GM19099 (cell line): ENCODE data around the gene CDK4.

ENCODE experiments used
- POLR2A ChIP-seq: IDR thresholded peaks from 3 replicates; pipeline ENCODE4 v1.6.1; 2011; ENCODE audit warnings: low read depth; ENCODE audit not compliant: insufficient read length; ENCODE audit errors: extremely low read depth

The CDK4 gene

DNA sequence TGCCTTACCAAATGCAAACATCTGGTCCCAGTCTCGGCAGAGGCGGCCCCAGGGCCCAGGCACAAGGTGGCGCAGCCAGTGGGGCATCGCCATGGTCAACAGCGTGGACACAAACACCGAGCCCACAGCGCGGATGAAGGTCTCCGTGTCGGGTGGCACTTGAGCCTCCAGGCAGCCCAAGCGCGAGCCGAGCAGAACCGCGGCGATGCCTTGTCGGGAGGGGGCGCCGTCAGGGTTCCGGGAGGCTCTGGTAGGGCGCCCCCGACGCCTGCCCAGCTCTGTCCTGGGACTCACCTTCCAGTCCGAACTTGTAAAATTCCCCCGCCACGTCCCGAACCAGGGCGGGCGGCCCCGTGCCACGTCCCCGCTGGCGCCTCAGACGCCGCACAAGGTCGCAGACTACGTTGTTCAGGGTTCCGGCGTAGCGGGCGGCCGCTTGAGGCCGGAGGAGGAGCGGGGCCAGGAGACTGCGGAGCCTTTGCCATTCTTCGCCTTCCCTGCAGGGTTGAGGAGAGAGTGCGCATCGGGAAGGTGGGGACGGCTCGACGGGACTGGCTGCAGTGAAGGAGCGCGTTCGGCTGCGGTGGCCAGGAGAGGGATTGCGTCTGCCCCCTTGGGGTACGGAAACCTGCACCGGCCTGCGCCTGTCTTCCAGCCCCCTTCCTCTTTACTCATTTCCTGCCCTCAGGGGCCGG, 13.0 kb upstream of the CDK4 start:
- TF ChIP-seq POLR2A, result no peak

DNA sequence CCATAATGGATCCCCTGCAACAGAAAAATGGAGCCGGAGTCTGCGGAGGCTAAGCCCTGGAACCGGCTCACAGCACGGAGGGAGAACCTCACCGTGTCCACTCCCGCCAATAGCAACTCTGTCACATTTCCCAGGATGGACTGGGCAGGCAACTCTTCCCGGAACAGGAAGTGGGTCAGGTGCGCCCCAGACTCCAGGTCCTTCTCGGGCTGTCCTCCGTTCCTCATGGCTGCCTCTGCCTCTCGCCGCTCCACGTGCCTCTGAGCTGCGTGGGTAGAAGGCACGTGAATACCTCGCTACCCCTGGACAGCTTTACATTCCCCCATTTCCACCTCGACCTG, 12.5 kb upstream of the CDK4 start:
- no peak for TF ChIP-seq POLR2A

DNA sequence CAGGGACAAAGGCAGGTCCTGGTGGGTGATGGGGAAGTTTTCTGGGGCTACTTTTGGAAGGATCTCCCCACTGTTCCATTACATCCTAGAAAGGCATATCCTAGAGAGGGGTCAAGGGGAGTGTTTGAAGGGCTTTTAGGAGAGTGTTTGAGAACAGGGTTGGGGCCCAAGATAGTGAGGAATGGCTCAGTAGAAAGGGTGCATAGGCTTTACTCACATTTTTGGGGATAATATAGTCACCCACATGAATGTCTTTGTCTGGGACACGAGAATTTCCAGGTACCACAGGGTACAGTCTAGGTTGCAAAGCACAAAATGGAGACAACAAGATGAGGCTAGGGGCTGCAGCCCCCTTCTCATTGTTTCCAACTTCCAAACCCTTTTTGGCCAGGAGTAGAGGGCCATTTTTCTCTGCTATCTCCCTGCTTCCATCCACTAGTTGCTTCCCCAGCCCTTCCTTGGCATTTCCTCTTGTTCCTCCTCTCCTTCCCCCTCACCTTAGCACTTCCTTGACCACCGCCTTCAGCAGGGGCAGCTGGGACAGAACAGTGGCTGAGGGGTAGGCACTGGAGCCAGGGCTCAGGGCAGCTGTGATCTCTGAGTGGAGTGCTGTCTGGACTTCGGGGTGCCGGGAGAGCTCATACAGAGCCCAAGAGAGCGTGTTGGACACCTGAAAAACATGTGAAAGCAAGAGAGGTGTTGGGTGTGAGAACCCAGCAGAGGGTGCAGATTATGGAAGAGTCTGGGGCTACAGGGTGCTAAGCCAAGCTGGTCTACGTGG, 12.0 kb upstream of the CDK4 start:
- TF ChIP-seq POLR2A, result no peak

DNA sequence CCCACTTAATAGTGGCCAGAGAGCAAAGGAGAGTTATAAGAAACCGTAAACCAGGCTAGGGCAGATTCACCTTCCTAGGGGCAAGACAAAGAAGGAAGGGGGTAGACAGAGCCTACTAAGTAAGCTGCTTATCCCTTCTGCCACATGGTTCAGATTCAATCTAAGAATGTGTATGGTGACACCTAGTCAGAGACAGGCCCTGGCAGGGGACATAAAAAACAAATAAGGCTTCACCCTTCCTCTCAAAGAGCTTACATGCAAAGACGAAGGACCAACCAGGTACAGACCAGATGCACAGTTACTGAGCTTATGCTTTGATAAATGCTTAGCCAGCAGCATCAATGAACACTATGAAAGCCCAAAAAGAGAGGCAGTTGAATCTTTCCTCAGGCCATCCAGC, 10.4 kb upstream of the CDK4 start:
- TF ChIP-seq POLR2A, result no peak

DNA sequence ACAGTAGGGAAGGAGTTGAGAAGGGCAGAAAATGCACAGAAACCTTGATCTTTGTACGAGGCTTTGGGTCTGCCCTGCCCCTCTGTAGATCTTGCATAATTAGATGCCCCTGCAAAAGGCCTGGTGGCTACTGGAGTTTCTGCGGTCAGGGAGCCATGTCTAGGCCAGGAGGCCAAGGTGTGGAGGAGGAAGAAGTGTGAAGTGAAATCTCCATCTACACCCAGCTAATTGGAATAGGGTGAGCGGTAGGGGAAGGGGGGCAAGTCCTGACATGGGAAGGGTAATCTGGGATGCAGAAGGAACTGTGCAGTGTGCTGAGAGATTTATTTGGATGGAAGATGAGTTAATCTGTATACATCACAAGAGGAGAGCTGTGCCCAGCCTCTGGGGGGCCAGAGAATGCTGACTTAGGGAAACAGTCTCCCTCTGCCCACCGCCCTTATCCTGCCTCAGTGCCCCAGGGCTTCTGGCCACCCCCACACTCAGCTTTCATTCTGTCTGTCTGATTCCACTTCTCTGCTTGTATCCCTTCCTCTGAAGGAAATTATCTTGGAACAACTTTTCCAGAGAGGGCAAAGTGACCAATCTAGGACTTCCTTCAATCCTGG, 9.4 kb upstream of the CDK4 start:
- TF ChIP-seq POLR2A, result no peak

DNA sequence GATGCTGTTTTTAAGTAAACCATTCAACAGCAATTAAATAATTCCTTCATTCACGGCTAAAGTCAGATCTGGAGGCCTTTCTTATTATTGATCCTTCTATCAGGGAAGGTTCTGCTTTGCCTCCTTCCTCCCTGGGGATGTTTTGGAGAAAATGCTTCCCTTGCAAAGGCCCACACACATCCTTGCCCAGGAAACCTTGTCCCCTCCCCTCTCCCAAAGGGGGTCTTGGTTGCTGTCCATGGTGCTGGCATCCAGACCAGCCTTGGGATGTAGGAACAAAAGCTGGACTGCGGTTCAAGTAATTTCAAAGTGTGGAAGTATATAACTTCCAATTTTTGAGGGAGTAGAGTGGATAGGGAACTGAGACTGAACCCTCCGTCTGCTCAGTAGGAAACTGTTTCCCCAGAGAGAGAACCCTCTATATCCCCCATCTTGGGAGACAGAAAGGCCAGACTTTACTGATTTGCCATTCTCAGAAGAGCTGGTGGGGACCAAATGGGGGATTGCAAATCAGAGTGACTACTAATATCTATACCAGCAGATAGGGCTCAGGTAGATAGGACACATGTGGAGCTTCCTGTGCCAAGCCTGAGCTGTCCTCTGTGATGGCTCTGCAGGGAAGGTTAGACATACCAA, 8.4 kb upstream of the CDK4 start:
- TF ChIP-seq POLR2A, result no peak

DNA sequence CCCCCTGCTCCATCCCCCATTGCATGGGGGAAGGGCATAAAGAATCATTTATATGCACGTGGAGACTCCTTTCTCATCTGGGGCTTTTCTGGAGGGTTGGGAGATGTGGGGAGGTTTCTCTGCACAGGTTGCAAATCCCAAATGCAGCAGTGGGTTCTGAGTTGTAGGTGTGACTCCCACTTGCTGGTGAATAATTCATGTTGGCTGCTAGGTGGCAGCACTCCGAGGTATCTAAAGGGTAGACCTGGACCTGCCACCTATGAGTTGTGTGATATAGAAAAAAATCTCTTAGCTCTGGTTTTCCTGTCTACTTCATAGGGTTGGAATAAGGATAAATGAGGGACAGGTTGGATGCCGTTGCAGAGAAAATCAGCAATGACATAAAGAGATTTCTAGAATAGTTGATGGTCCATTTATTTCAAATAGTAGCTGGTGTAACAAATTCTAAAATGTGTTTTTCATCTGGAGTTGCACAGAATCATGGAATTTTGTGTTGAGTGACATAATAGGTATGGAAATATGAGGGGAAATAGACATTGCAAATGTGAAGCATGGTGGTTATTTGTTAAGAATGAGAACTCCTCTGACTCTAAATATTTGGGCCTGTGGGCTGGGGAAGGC, 7.4 kb upstream of the CDK4 start:
- TF ChIP-seq POLR2A, result no peak

DNA sequence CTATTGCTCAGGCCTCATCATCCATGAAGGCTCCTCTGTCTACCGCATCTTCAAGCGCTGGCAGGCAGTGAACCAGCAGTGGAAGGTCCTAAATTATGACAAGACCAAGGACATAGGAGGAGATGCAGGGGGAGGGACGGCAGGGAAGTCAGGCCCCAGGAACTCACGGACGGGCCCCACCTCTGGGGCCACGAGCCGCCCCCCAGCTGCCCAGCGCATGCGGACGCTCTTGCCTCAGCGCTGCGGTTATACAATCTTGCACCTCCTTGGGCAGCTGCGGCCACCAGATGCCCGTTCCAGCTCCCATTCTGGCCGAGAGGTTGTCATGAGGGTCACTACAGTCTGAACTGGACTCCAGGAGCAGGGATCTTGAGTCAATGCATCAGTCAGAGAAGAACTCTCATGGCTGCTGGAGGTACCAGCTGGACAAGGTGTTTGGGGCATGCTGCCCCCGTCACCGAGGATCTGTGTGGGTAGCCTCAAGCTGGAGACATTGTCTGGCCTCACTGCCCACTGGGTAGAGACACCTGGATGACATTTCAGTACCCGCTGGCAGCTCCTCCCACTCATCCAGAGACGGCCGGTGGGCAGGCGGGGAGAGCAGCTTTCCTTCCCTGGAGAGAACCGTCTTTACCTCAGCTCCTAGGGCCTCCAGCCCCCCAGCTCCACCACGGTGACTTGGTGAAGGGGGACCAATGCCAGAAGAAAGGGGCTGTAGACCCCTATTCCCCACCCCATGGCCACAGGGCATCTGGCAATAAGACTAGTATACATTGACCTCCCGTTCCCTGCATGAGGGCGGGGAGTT, 6.6 kb upstream of the CDK4 start:
- no peak for TF ChIP-seq POLR2A

DNA sequence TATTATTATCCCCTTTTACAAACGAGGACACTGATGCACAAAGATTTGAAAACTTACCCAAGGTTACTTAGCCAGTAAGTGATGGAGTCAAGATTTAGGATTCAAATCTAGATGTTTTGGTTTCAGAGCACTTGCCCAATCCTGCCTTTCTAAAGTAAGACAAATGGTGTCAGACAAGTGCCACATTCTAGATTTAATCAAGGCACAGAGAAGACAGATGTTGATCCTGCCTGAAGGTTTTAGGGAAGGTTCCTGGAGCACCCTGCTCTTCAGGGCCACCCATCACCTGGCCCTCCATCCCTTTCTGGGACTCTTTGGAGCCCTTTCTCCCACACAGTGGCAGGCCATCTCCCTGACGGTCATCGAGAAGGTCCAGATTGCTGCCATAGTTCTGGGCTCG, 5.7 kb upstream of the CDK4 start:
- TF ChIP-seq POLR2A, result no peak

DNA sequence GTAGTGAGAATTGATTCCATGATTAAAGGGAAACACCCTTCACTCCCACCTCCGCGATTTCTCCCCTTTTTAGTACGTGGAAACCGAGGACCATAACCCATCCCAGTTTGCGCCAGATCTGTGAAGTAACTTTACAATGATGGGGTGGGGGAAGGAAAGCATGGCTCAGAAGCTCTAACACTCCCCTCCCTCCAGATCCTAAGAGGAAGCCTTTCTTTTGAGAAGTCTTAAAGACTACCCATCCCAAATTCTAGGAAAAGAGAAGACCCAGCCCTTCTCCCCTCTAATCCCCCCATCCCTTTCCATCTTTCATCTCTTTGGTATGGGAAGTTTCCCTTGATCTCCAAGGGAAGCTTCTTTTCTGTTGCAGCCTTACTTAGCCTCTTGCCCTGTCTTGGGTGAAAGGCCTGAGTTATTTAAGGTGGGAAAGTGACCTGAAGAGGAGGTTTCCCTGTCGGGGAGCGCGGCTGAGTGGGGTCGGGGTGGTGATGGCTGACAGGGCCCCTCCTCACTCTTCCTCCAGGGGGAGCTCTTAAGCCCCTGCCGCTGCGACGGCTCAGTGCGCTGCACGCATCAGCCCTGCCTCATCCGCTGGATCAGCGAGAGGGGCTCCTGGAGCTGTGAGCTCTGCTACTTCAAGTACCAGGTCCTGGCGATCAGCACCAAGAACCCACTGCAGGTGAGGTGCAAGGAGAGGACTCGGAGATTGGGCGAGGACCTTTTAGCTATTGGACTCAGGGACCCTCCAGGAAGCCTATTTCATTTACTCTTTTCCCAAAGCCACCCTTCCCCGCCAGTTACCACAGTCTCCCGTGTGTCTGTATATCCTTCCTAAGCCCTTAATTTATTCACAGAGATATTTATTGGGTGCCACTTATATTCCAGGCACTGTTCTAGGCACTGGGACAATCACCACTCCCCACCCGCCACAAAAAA, 4.6 kb upstream of the CDK4 start:
- TF ChIP-seq POLR2A, result no peak

DNA sequence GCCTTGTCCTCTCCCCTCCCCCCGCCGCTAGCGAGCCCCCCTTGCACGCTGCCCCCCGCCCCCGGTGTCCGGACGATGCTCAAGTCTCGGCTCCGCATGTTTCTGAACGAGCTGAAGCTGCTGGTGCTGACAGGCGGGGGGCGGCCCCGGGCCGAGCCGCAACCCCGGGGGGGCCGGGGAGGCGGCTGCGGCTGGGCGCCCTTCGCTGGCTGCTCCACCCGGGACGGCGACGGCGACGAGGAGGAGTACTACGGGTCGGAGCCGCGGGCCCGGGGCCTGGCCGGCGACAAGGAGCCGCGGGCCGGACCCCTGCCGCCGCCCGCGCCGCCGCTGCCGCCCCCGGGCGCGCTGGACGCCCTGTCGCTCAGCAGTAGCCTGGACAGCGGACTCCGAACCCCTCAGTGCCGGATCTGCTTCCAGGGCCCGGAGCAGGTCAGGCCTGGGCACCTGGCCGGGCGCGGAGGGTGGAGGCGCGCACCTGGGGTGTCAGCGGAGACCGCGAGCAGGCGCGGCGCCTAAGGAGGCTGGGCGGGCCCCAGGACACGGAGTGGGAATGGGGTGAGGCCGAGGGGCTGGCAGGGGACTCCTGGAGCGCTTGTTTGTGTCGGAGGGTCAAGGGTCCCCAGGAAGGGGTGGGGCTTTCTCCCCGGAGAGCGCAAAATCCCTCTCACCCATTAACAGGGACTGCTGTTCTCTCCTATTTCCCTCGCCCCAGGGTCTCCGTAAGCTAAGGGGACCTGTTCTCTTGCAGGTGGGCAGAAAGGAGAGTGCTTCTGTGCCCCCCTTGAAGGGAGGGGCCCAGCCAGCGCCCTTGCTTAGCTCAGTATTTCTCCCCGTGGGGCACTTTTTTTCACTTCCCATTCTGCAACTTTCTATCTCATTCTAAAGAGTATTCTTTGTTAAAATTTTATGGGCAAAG, 3.6 kb upstream of the CDK4 start:
- TF ChIP-seq POLR2A, result no peak

DNA sequence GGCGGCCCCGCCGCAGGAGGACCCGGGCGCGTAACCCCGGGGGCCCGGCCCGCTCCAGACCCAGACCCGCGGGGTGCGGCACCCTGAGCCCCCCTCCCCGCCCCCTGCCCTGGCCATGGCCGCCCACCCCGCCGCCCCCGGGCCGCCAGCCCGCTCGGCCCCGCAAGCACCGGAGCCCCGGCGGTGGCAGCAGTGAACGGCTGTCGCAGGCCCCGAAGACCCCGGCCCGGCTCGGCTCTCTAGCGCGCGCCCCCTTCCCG, 3.0 kb upstream of the CDK4 start:
- no peak for TF ChIP-seq POLR2A
